Measurements from ENCODE around the gene DHFR.
"Not testable (repeated sequence)": the region's sequence is repeated elsewhere in the genome, so short reads cannot be mapped to it uniquely, and the experiment has no call there.

The DHFR gene

GRCh38 chr5:80600943-80601693 lies 53.7 kb downstream of the DHFR start:
- in situ Hi-C loops (cut with HindIII; ENCODE audit: low sequenced_read_pairs): no loop called here

- in situ Hi-C loops (cut with HindIII; ENCODE audit: low sequenced_read_pairs): no loop called here
Observed at GRCh38 chr5:80597500-80597899, 57.3 kb downstream of the DHFR start.

- in situ Hi-C loops (cut with HindIII; ENCODE audit: low sequenced_read_pairs): no loop called here
Observed at GRCh38 chr5:80594810-80595209, 60.0 kb downstream of the DHFR start.

- in situ Hi-C loops (cut with HindIII; ENCODE audit: low sequenced_read_pairs): no loop called here
Observed at GRCh38 chr5:80592761-80593160, 62.0 kb downstream of the DHFR start.

GRCh38 chr5:80592105-80592504 lies 62.7 kb downstream of the DHFR start:
- in situ Hi-C loops (cut with HindIII; ENCODE audit: low sequenced_read_pairs): no loop called here

GRCh38 chr5:80591352-80591751 lies 63.4 kb downstream of the DHFR start:
- in situ Hi-C loops (cut with HindIII; ENCODE audit: low sequenced_read_pairs): no loop called here

GRCh38 chr5:80590766-80591165 lies 64.0 kb downstream of the DHFR start:
- in situ Hi-C loops (cut with HindIII; ENCODE audit: low sequenced_read_pairs): no loop called here

- in situ Hi-C loops (cut with HindIII; ENCODE audit: low sequenced_read_pairs): no loop called here
Observed at GRCh38 chr5:80588858-80589540, 65.8 kb downstream of the DHFR start.

GRCh38 chr5:80584770-80585169 lies 70.0 kb downstream of the DHFR start:
- in situ Hi-C loops (cut with HindIII; ENCODE audit: low sequenced_read_pairs): no loop called here

- in situ Hi-C loops (cut with HindIII; ENCODE audit: low sequenced_read_pairs): not testable (repeated sequence)
Observed at GRCh38 chr5:80580291-80580690, 74.5 kb downstream of the DHFR start.

- in situ Hi-C loops (cut with HindIII; ENCODE audit: low sequenced_read_pairs): no loop called here
Observed at GRCh38 chr5:80579050-80579449, 75.7 kb downstream of the DHFR start.

GRCh38 chr5:80577707-80578106 lies 77.1 kb downstream of the DHFR start:
- in situ Hi-C loops (cut with HindIII; ENCODE audit: low sequenced_read_pairs): no loop called here

- in situ Hi-C loops (cut with HindIII; ENCODE audit: low sequenced_read_pairs): no loop called here
Observed at GRCh38 chr5:80576383-80576782, 78.4 kb downstream of the DHFR start.

All from DLD1 (cell line).